GM12878 (cell line): ENCODE measurements around the gene NAV2. TPM values are rescaled to one million over a fixed set of nuclear protein-coding genes. Genes with fewer than 3 reads are reported as not detected.
A peak's percentile ranks its signal among the peaks of the same experiment; 100 is the strongest.

ENCODE experiments used
- ATAC-seq: fragments of 200-7000 bp; cut with Tn5 transposase; 3 replicates; pipeline ENCODE4 v1.9.1; 2020; ENCODE audit warnings: mild to moderate bottlenecking, moderate library complexity
- BruUV-seq: library from RNA; stranded (reverse); fragments of 400-500 nt; replicated peaks from 2 replicates; lab custom pipeline; 2021; lab: Mats Ljungman, UMichigan
- CTCF ChIA-PET: fragments of 300-600 bp; sonication (Branson Sonifier 250); formaldehyde crosslinking; extraction: SDS; loops from one replicate; lab custom pipeline; 2021; ENCODE audit warnings: inconsistent platforms; lab: Yijun Ruan, JAX
- POLR2A ChIA-PET: fragments of 350-600 bp; formaldehyde crosslinking; extraction: SDS; loops from one replicate; lab custom pipeline; 2021; ENCODE audit warnings: inconsistent platforms; lab: Charles Lee
- RAD21 ChIA-PET: fragments of 300-600 bp; sonication (Branson Sonifier 250); formaldehyde crosslinking; loops from one replicate; lab custom pipeline; 2023; ENCODE audit warnings: antibody characterized with exemption; ENCODE audit not compliant: unreplicated experiment; lab: Charles Lee
- SMC1A ChIA-PET: fragments of 300-600 bp; sonication (Branson Sonifier 250); formaldehyde crosslinking; loops from one replicate; lab custom pipeline; 2023; ENCODE audit not compliant: unreplicated experiment, uncharacterized antibody; lab: Charles Lee
- DNase-seq: peaks from one replicate; pipeline ENCODE4 v3.0.0-alpha.2; 2011; ENCODE audit warnings: low read depth, low spot score
- FAIRE-seq: peaks from 3 replicates; lab custom pipeline; 2011; peaks lifted over from hg19 to GRCh38; lab: Jason Lieb, UNC
- H2AFZ ChIP-seq: 2 replicates; pipeline ENCODE4 v1.6.0; 2011; ENCODE audit warnings: low read depth, low read length, control low read depth; ENCODE audit not compliant: control insufficient read depth
- H3K27ac ChIP-seq: 2 replicates; pipeline ENCODE4 v1.5.1; 2011; ENCODE audit warnings: control low read depth; ENCODE audit not compliant: control insufficient read depth, insufficient read depth
- H3K27me3 ChIP-seq, 2 experiments: replicated peaks in 1 of 2; 2 replicates each; pipeline versions ENCODE4 v1.6.0 to v1.6.1; 2011; ENCODE audit warnings: low read length in 1 of 2; ENCODE audit not compliant: control insufficient read depth in 2 of 2, insufficient read depth in 2 of 2
- H3K36me3 ChIP-seq, 2 experiments: 2 replicates each; pipeline ENCODE4 v1.5.1; 2011; ENCODE audit warnings: low read length in 1 of 2; ENCODE audit not compliant: control insufficient read depth in 2 of 2, insufficient read depth in 2 of 2
- H3K4me1 ChIP-seq: 2 replicates; pipeline ENCODE4 v1.6.1; 2011; ENCODE audit warnings: mild to moderate bottlenecking, low read length, moderate library complexity, mixed read lengths; ENCODE audit not compliant: control insufficient read depth, insufficient read depth
- H3K4me2 ChIP-seq: 2 replicates; pipeline ENCODE4 v1.6.0; 2011; ENCODE audit warnings: control low read depth; ENCODE audit not compliant: control insufficient read depth, insufficient read depth
- H3K4me3 ChIP-seq: fragments of 200-600 bp; sonication (generic); 2 replicates; pipeline ENCODE4 v1.5.1; 2016
- H3K79me2 ChIP-seq: 2 replicates; pipeline ENCODE4 v1.6.0; 2011; ENCODE audit warnings: low read length; ENCODE audit not compliant: control insufficient read depth, insufficient read depth
- H3K9ac ChIP-seq: 2 replicates; pipeline ENCODE4 v1.8.0; 2011; ENCODE audit warnings: low read length, control low read depth, mixed read lengths; ENCODE audit not compliant: control insufficient read depth, insufficient read depth
- H3K9me3 ChIP-seq: replicated peaks from 3 replicates; pipeline ENCODE4 v1.5.1; 2011; ENCODE audit warnings: mild to moderate bottlenecking, low read length; ENCODE audit not compliant: control insufficient read depth, insufficient read depth
- H4K20me1 ChIP-seq: 2 replicates; pipeline ENCODE4 v1.6.0; 2011; ENCODE audit not compliant: control insufficient read depth, insufficient read depth
- BCLAF1 ChIP-seq: fragments of 450-650 bp; IDR thresholded peaks from 2 replicates; pipeline ENCODE4 v1.6.1; 2017; ENCODE audit warnings: antibody characterized with exemption, mild to moderate bottlenecking, moderate library complexity
- EED ChIP-seq: sonication (generic); IDR thresholded peaks from 2 replicates; pipeline ENCODE4 v1.6.1; 2016; ENCODE audit warnings: antibody characterized with exemption, low read depth
- ETV6 ChIP-seq, 2 experiments: fragments of 450-650 bp in 1 of 2; IDR thresholded peaks in 1 of 2; conservative IDR thresholded peaks in 1 of 2; 2 replicates each; pipeline ENCODE4 v1.6.1; 2014; ENCODE audit warnings: antibody characterized with exemption in 1 of 2, borderline replicate concordance in 1 of 2, low read depth in 1 of 2, mild to moderate bottlenecking in 1 of 2, moderate library complexity in 1 of 2
- HDAC6 ChIP-seq: fragments of 200-600 bp; sonication (generic); IDR thresholded peaks from one replicate; pipeline ENCODE4 v1.8.0; 2017; ENCODE audit warnings: antibody characterized with exemption; ENCODE audit not compliant: unreplicated experiment
- JUNB ChIP-seq: IDR thresholded peaks from 2 replicates; pipeline ENCODE4 v1.6.1; 2016; ENCODE audit warnings: antibody characterized with exemption, mild to moderate bottlenecking
- KAT2A ChIP-seq: conservative IDR thresholded peaks from 2 replicates; pipeline ENCODE4 v1.6.1; 2011; ENCODE audit warnings: low read depth, low read length; ENCODE audit not compliant: control insufficient read depth
- USF1 ChIP-seq: IDR thresholded peaks from 2 replicates; pipeline ENCODE4 v1.6.1; 2011; ENCODE audit warnings: borderline replicate concordance, low read depth, mild to moderate bottlenecking, moderate library complexity, mixed read lengths, low read length; ENCODE audit not compliant: insufficient read depth; ENCODE audit errors: extremely low read length
- ZBTB4 ChIP-seq: fragments of 450-650 bp; formaldehyde crosslinking; IDR thresholded peaks from 2 replicates; pipeline ENCODE4 v1.4.0; 2022; ENCODE audit warnings: mild to moderate bottlenecking, moderate library complexity
- WGBS: methylation state at CpG from one replicate; pipeline ENCODE4 v1.1.6; 2016; ENCODE audit warnings: low lambda C conversion rate; ENCODE audit not compliant: insufficient replicate concordance, insufficient coverage; ENCODE audit errors: missing lambda C conversion rate; 5-methylcytosine and 5-hydroxymethylcytosine counted together
- in situ Hi-C: fragments of 300-500 bp; cut with MboI; formaldehyde crosslinking; loops from 9 replicates; pipeline ENCODE4 v1.14.3; 2018; ENCODE audit warnings: mixed read lengths
- intact Hi-C: fragments of 100-400 bp; cut with micrococcal nuclease; formaldehyde crosslinking; loops from one replicate; pipeline ENCODE4 v1.14.2; 2022; ENCODE audit not compliant: unreplicated experiment
- polyA plus RNA-seq, 11 experiments: library from polyadenylated mRNA; depleted of rRNA in 4 of 11; unstranded in 6 of 11; stranded (reverse) in 5 of 11; fragments of >200 nt; fragmentation: Nextera tagmentation in 4 of 11; fragmentation: Illumina TruSeq in 1 of 11; extraction: Ambion mirVana in 4 of 11; extraction: Trizol in 1 of 11; gene quantifications; 1 replicate in 1 of 11; 2 replicates in 10 of 11; pipeline versions ENCODE4 v1.2.1 to v1.2.3, GENCODE V29; 2011 to 2016; ENCODE audit warnings: inconsistent platforms in 2 of 11, missing spikeins in 2 of 11, low read depth in 1 of 11
- total RNA-seq, 4 experiments: library from RNA; depleted of rRNA in 3 of 4; stranded (reverse); fragments of >200 nt in 3 of 4; fragmentation: Illumina TruSeq in 1 of 4; extraction: Trizol in 1 of 4; gene quantifications; 2 replicates each; pipeline versions ENCODE4 v1.2.1 to v1.2.3, GENCODE V29; 2013 to 2021

Gene NAV2
- total and polyA plus RNA-seq, 10 of the 15 experiments (the other 5 are each of a cell fraction or from before 2014, with no cell fraction given) = 0.35 to 6.1 (median 1.1) TPM

GRCh38 chr11:19844012-19844411 is 131.4 kb downstream of the NAV2 start (continued):
- TF ChIP-seq ZBTB4 (CRISPR knock-in tag) (no peak), HDAC6 (no peak), KAT2A (no peak), USF1 (no peak)

GRCh38 chr11:19844806-19845205 is 132.2 kb downstream of the NAV2 start:
- Histone ChIP-seq H3K27ac (no peak overlapping the region), H3K9ac (no peak overlapping the region), H3K4me3 (no peak overlapping the region), H3K36me3 (no peaks in the 10 kb centered on the region), H3K4me2 (no peak overlapping the region), H3K4me1 (no peaks in the 10 kb centered on the region), H4K20me1 (no peaks in the 10 kb centered on the region), H3K79me2 (no peaks in the 10 kb centered on the region), H2AFZ (no peak overlapping the region), H3K27me3 (no peaks in the 10 kb centered on the region), H3K9me3 (no peaks in the 10 kb centered on the region)
- FAIRE-seq (no peak), DNase-seq (no peak), ATAC-seq (no peak)
- POLR2A ChIA-PET = no interaction called here
- in situ Hi-C loops = no loop called here
- TF ChIP-seq JUNB = peak; percentile 23; the same call in 1 of the 2 replicates
- TF ChIP-seq BCLAF1 = no peak
- peak; percentile 22; the same call in 1 of the 2 replicates for TF ChIP-seq EED
- peak in 1 of 2 experiments; percentile 51; a peak in 1 of 4 replicates for TF ChIP-seq ETV6 (conservative IDR thresholded peaks at IDR 0.05 in 1 of 2, IDR thresholded peaks at IDR 0.05 in 1 of 2; ENCODE audit: borderline replicate concordance in 1 of 2, low read depth in 1 of 2)
- intact Hi-C loops = no loop called here
- BruUV-seq = no TSS peak
- CTCF ChIA-PET = no interaction called here
- RAD21 ChIA-PET = no interaction called here
- SMC1A ChIA-PET = no interaction called here
- 92% methylated on average over 2 of the region's 2 CpGs for WGBS
